ENCODE measurements around the gene MYO9A. TPM values are rescaled to one million over a fixed set of nuclear protein-coding genes. Genes with fewer than 3 reads are reported as not detected.
A peak's percentile ranks its signal among the peaks of the same experiment; 100 is the strongest.
"Not testable (repeated sequence)": the region's sequence is repeated elsewhere in the genome, so short reads cannot be mapped to it uniquely, and the experiment has no call there.

Gene MYO9A
- total RNA-seq, 4 donors from 2014 or later = 71.1 to 96.8 (median 80.8) TPM

DNA sequence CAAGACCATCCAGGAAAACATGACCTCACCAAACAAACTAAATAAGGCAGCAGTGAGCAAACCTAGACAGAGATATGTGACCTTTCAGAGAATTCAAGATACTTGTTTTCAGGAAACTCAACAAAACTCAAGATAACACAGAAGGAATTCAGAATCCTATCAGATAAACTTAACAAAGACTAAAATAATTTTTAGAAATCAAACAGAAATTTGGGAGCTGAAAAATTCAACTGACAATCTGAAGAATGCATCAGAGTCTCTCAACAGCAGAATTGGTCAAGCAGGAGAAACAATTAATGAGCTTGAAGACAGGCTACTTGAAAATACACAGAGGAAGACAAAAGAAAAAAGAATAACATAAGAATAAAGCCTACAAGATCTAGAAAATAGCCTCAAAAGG lies 55.6 kb downstream of the MYO9A start:
- no peak for TF ChIP-seq POLR2A (IDR thresholded peaks at IDR 0.05; ENCODE audit: low read depth)
- no peak for TF ChIP-seq CTCF (IDR thresholded peaks at IDR 0.05)
- no peak for TF ChIP-seq POLR2AphosphoS5 (IDR thresholded peaks at IDR 0.05)
- no peak for TF ChIP-seq EP300 (IDR thresholded peaks at IDR 0.05)
- H3K27me3 ChIP-seq = no peaks in the 10 kb centered on the region
- H3K9me3 ChIP-seq = no peaks in the 10 kb centered on the region
- H3K4me1 ChIP-seq = peaks cover 5 to 43% (median 27%) of the 10 kb centered on the region in 4 donors
- no peak for DNase-seq (ENCODE audit: extremely low spot score)
- H3K4me3 ChIP-seq = no peak overlapping the region
- intact Hi-C loops (cut with DNase I) = no loop called here
- H3K27ac ChIP-seq (replicated peaks in 1 of 4) = no peak overlapping the region
- no peaks in the 10 kb centered on the region for H3K36me3 ChIP-seq

GRCh38 chr15:72060687-72061250 lies 57.2 kb downstream of the MYO9A start:
- 88% methylated on average over 2 of the region's 2 CpGs for WGBS
- TF ChIP-seq POLR2AphosphoS5 (IDR thresholded peaks at IDR 0.05) = no peak
- no peak for TF ChIP-seq POLR2A (IDR thresholded peaks at IDR 0.05; ENCODE audit: low read depth)
- no peak for TF ChIP-seq CTCF (IDR thresholded peaks at IDR 0.05)
- TF ChIP-seq EP300 (IDR thresholded peaks at IDR 0.05) = no peak
- H3K27me3 ChIP-seq = no peaks in the 10 kb centered on the region

DNA sequence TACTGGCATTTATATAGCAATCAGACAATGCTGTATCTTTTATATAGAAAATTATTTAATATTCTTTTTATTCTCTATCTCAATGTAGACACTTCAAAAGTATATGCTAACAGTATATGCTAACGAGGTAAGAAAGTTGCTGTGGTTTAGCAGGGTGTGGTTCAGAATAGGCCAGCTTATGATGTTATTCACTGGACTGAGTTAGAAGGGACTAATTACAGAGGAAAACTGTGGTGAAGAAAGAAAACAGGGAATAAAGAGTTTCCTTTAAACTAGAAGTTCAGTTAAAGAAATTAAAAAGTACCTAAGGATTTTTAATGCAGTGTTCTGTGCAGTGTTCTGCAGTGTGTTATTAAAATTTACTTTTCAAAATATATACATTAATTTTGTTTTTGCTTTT lies 59.4 kb downstream of the MYO9A start:
- no peak overlapping the region for H3K27ac ChIP-seq (replicated peaks in 1 of 4)
- peaks cover 5 to 43% (median 31%) of the 10 kb centered on the region in 4 donors for H3K4me1 ChIP-seq
- H3K36me3 ChIP-seq = no peaks in the 10 kb centered on the region
- no peak for DNase-seq (ENCODE audit: extremely low spot score)
- WGBS = 67% methylated on average over 1 of the region's 1 CpG
- no peaks in the 10 kb centered on the region for H3K27me3 ChIP-seq
- intact Hi-C loops (cut with DNase I) = no loop called here
- TF ChIP-seq POLR2A (IDR thresholded peaks at IDR 0.05; ENCODE audit: low read depth) (no peak), CTCF (IDR thresholded peaks at IDR 0.05) (no peak), EP300 (IDR thresholded peaks at IDR 0.05) (no peak), POLR2AphosphoS5 (IDR thresholded peaks at IDR 0.05) (no peak)
- no peaks in the 10 kb centered on the region for H3K9me3 ChIP-seq
- H3K4me3 ChIP-seq = no peak overlapping the region

More at GRCh38 chr15:72060687-72061250, 57.2 kb downstream of the MYO9A start:
- Histone ChIP-seq H3K4me1 (peaks cover 5 to 43% (median 31%) of the 10 kb centered on the region in 4 donors), H3K27ac (replicated peaks in 1 of 4) (no peak overlapping the region), H3K4me3 (no peak overlapping the region), H3K36me3 (no peaks in the 10 kb centered on the region), H3K9me3 (no peaks in the 10 kb centered on the region)
- DNase-seq (ENCODE audit: extremely low spot score) = no peak
- intact Hi-C loops (cut with DNase I) = no loop called here

GRCh38 chr15:72057548-72058091 lies 60.3 kb downstream of the MYO9A start:
- peak overlapping the region in 3 of 4 donors; percentile 4 to 16 (median 9) for H3K4me3 ChIP-seq
- peaks cover 5 to 43% (median 34%) of the 10 kb centered on the region in 4 donors for H3K4me1 ChIP-seq
- H3K9me3 ChIP-seq = no peaks in the 10 kb centered on the region
- 67% methylated on average over 4 of the region's 4 CpGs for WGBS
- no peaks in the 10 kb centered on the region for H3K36me3 ChIP-seq
- H3K27me3 ChIP-seq = no peaks in the 10 kb centered on the region
- TF ChIP-seq POLR2A (IDR thresholded peaks at IDR 0.05; ENCODE audit: low read depth) (no peak), CTCF (IDR thresholded peaks at IDR 0.05) (no peak), EP300 (IDR thresholded peaks at IDR 0.05) (no peak), POLR2AphosphoS5 (IDR thresholded peaks at IDR 0.05) (no peak)
- H3K27ac ChIP-seq (replicated peaks in 1 of 4) = no peak overlapping the region
- intact Hi-C loops (cut with DNase I) = no loop called here
- DNase-seq (ENCODE audit: extremely low spot score) = no peak

DNA sequence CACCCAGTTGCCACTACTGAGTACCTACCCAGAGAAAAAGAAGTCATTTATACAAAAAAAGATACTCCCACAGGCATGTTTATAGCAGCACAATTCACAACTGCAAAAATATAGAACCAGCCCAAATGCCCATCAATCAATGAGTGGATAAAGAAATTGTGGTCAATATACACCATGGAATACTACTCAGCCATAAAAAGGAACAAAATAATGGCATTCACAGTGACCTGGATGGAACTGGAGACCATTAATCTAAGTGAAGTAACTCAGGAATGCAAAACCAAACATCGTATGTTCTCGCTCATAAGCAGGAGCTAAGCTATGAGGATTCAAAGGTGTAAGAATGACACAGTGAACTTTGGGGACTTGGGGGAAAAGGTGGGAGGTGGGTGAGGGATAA lies 61.7 kb downstream of the MYO9A start:
- peaks cover 5 to 42% (median 38%) of the 10 kb centered on the region in 4 donors for H3K4me1 ChIP-seq
- H3K9me3 ChIP-seq; DNase-seq (ENCODE audit: extremely low spot score); H3K27ac ChIP-seq (replicated peaks in 1 of 4); H3K4me3 ChIP-seq; intact Hi-C loops (cut with DNase I); H3K27me3 ChIP-seq; H3K36me3 ChIP-seq: not testable (repeated sequence)
- WGBS = 95% methylated on average over 2 of the region's 2 CpGs

- DNase-seq (ENCODE audit: extremely low spot score); H3K27me3 ChIP-seq; intact Hi-C loops (cut with DNase I); H3K27ac ChIP-seq (replicated peaks in 1 of 4); H3K4me3 ChIP-seq; H3K36me3 ChIP-seq; H3K9me3 ChIP-seq: not testable (repeated sequence)
- peaks cover 8 to 44% (median 28%) of the 10 kb centered on the region in 4 donors for H3K4me1 ChIP-seq
- WGBS = 98% methylated on average over 7 of the region's 7 CpGs
These were observed 64.7 kb downstream of the MYO9A start for GRCh38 chr15:72053297-72053696.
